IPS DF 4.7 (cell line): ENCODE data around the gene DMRTA2.
"Not testable (repeated sequence)": the region's sequence is repeated elsewhere in the genome, so short reads cannot be mapped to it uniquely, and the experiment has no call there.

Experiments used
- DNase-seq: peaks from one replicate; pipeline ENCODE4 v3.0.0-alpha.2; 2013; ENCODE audit warnings: low spot score; ENCODE audit errors: extremely low read depth

Gene DMRTA2

GRCh38 chr1:50393522-50394120, 29.6 kb downstream of the DMRTA2 start:
- no peak for DNase-seq

DNA sequence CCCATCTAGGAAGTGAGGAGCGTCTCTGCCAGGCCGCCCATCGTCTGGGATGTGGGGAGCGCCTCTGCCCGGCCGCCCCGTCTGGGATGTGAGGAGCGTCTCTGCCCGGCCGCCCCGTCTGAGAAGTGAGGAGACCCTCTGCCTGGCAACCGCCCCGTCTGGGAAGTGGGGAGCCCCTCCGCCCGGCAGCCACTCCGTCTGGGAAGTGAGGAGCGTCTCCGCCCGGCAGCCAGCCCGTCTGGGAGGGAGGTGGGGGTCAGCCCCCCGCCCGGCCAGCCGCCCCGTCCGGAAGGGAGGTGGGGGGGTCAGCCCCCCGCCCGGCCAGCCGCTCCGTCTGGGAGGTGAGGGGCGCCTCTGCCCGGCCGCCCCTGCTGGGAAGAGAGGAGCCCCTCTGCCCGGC, 41.7 kb downstream of the DMRTA2 start:
- DNase-seq = not testable (repeated sequence)

DNA sequence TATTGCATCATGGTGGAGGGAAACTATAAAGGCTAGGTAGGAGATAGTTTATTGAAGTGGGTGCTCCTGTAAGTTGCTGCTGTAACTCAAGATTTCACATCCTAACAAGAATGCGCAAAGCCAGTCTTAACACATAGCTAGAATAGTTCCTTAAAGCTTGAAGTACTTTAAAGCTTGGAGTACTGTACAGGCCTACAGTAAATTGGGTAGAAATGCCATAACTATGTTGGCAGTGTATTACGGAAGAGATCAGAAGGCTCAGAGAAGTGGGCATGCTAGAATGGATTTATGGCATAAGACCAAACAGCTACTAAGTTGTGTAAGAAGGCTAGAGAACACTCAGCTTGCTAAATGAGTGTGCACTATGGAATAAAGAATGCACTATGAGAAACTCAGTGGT, 44.5 kb downstream of the DMRTA2 start:
- no peak for DNase-seq

- no peak for DNase-seq
These were observed 49.7 kb downstream of the DMRTA2 start for GRCh38 chr1:50373532-50373931.

DNA sequence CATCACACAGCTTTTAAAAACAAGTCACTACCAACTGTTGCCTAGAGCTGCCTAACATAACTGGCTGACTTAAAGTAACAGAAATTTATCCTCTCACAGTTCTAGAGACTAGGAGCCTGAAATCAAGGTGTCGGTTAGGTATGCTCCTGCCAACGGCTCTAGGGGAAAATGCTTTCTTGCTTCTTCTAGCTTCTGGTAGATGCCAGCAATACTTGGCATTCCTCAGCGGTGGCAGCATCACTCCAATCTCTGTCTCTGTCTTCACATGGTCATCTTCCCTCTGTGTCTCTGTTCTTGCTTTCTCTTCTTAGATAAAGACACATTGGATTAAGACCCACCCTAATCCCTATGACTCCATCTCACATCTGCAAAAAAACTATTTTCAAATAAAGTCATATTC, 51.5 kb downstream of the DMRTA2 start:
- no peak for DNase-seq

- DNase-seq = no peak
These were observed 53.4 kb downstream of the DMRTA2 start for GRCh38 chr1:50369830-50370229.

DNA sequence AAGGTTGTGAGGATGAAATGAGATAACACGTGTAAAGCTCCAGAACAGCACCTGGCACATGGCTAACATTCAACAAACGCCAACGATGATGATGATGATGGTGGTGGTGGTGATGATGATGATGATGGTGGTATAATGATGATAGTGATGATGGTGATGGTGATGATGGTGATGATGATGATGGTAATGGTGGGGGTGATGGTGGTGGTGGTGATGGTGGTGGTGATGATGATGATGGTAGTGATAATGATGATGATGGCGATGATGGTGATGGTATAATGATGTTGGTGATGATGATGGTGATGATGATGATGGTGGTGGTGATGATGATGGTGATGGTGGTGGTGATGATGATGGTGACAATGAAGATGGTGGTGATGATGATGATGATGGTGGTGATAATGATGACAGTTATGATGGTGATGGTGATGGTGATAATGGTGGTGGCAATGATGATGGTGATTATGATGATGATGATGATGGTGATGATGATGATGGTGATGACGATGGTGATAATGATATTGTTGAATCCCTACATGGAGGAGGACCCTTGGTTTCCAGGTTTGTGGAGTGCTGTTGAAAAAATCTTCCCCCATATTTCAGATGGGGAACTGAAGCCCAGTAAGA, 54.1 kb downstream of the DMRTA2 start:
- no peak for DNase-seq

DNA sequence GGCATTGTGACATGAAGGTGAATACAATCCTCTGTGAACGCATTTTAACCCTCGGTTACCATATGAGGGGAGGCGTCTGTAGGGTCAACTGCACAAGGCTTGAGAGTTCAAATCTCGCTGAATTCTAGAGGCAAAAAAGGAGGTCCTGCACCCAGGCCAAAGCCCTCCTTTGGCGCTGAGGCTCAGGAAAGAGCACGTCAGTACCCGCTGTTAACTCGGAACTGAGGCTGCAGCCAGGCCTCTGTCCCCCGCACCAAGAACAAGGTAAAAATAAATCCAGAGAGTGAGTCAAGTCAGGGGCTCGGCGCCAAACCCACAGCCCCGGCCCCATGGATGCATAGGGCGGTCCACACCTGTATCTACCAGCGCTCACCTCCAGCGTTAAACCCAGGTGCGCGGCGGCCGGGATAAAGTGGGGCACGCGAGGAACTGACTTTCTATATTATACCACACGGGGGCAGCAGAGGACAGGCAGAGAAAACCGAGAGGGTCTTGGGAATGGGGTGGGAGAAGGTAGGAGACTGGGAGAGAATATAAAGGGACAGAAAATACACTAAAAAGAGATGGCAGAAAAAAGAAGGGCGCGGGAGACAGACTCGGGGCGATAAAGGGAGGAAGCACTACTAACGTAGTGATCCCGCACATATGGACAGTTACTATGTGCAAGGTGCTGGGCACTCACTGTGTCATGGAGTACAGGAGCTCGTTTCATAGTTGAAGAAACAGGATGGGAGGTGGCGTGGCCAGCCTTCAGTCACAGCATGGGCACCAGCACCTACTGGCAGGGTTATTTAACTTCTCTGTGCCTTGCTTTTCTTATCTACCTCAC, 54.9 kb downstream of the DMRTA2 start:
- DNase-seq = no peak
